Fibroblast of skin of right quadriceps (primary cell): ENCODE results near the gene IRF7.

ENCODE experiments used
- DNase-seq: peaks from one replicate; pipeline ENCODE4 v3.0.0-alpha.2; 2013

The IRF7 gene

DNA sequence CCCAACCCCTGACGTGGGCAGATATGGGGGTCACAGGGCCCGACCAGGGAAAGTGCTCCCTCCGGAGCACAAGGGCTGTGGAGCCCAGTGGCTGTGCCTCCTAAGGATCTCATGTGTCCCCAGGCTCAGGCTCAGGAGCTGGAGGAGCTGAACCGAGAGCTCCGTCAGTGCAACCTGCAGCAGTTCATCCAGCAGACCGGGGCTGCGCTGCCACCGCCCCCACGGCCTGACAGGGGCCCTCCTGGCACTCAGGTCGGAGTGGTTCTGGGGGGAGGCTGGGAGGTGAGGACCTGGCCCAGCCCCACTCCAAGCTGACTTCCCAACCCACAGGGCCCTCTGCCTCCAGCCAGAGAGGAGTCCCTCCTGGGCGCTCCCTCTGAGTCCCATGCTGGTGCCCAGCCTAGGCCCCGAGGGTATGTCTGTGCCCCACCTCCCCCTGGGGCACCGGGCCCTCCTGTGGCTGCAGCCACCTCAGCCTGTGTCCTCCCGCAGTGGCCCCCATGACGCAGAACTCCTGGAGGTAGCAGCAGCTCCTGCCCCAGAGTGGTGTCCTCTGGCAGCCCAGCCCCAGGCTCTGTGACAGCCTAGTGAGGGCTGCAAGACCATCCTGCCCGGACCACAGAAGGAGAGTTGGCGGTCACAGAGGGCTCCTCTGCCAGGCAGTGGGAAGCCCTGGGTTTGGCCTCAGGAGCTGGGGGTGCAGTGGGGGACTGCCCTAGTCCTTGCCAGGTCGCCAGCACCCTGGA lies 52.5 kb downstream of the IRF7 start:
- no peak for DNase-seq
